Measurements from ENCODE around the gene MYH10. TPM values are rescaled to one million over a fixed set of nuclear protein-coding genes. Genes with fewer than 3 reads are reported as not detected.

MYH10 gene
- total RNA-seq, 1 experiment from 2014 or later: 1.6 TPM

GRCh38 chr17:8470447-8471047, 160.0 kb downstream of the MYH10 start:
- POLR2A ChIA-PET (ENCODE audit: unreplicated experiment): no interaction called here
- no peaks in the 10 kb centered on the region for H3K9me3 ChIP-seq (ENCODE audit: insufficient read depth, low read depth)
- H3K27me3 ChIP-seq (ENCODE audit: insufficient read depth, low read depth): no peaks in the 10 kb centered on the region
- no TSS peak for BruUV-seq (replicated peaks)
- no peaks in the 10 kb centered on the region for H3F3A ChIP-seq (ENCODE audit: insufficient read depth, low read depth)
- intact Hi-C loops (cut with micrococcal nuclease; ENCODE audit: unreplicated experiment): no loop called here
- H4K20me1 ChIP-seq (ENCODE audit: insufficient read depth): no peaks in the 10 kb centered on the region
- H3K36me3 ChIP-seq (ENCODE audit: low read depth): no peaks in the 10 kb centered on the region
- H3K27ac ChIP-seq: no peak overlapping the region
- no peak overlapping the region for H2AFZ ChIP-seq
- no peak overlapping the region for H3K4me2 ChIP-seq
- no peak for DNase-seq
- H3K4me1 ChIP-seq (replicated peaks; ENCODE audit: insufficient read depth): no peaks in the 10 kb centered on the region
- H3K9me2 ChIP-seq (ENCODE audit: insufficient read depth): no peaks in the 10 kb centered on the region
- CTCF ChIA-PET: no interaction called here
- no peaks in the 10 kb centered on the region for H3K79me2 ChIP-seq (ENCODE audit: low read depth)
- no peak overlapping the region for H3K4me3 ChIP-seq
- no peak for TF ChIP-seq CTCF (conservative IDR thresholded peaks at IDR 0.05)
- TF ChIP-seq EZH2 (IDR thresholded peaks at IDR 0.05; ENCODE audit: low read depth): no peak

- DNase-seq: no peak
- Histone ChIP-seq H3K4me3 (no peak overlapping the region), H2AFZ (no peak overlapping the region), H3F3A (ENCODE audit: insufficient read depth, low read depth) (no peaks in the 10 kb centered on the region), H3K4me2 (no peak overlapping the region), H3K36me3 (ENCODE audit: low read depth) (no peaks in the 10 kb centered on the region), H3K9me2 (ENCODE audit: insufficient read depth) (no peaks in the 10 kb centered on the region), H3K9me3 (ENCODE audit: insufficient read depth, low read depth) (no peaks in the 10 kb centered on the region), H3K4me1 (replicated peaks; ENCODE audit: insufficient read depth) (no peaks in the 10 kb centered on the region), H3K27ac (no peak overlapping the region), H3K79me2 (ENCODE audit: low read depth) (no peaks in the 10 kb centered on the region), H4K20me1 (ENCODE audit: insufficient read depth) (no peaks in the 10 kb centered on the region), H3K27me3 (ENCODE audit: insufficient read depth, low read depth) (no peaks in the 10 kb centered on the region)
- intact Hi-C loops (cut with micrococcal nuclease; ENCODE audit: unreplicated experiment): no loop called here
- CTCF ChIA-PET: no interaction called here
- no TSS peak for BruUV-seq (replicated peaks)
- TF ChIP-seq EZH2 (IDR thresholded peaks at IDR 0.05; ENCODE audit: low read depth): no peak
- no peak for TF ChIP-seq CTCF (conservative IDR thresholded peaks at IDR 0.05)
- POLR2A ChIA-PET (ENCODE audit: unreplicated experiment): no interaction called here
These were observed 160.6 kb downstream of the MYH10 start for GRCh38 chr17:8469964-8470363.

GRCh38 chr17:8468980-8469379, 161.5 kb downstream of the MYH10 start:
- no peaks in the 10 kb centered on the region for H3K4me1 ChIP-seq (replicated peaks; ENCODE audit: insufficient read depth)
- POLR2A ChIA-PET (ENCODE audit: unreplicated experiment): no interaction called here
- no peaks in the 10 kb centered on the region for H3F3A ChIP-seq (ENCODE audit: insufficient read depth, low read depth)
- H3K79me2 ChIP-seq (ENCODE audit: low read depth): no peaks in the 10 kb centered on the region
- no peak for DNase-seq
- no peaks in the 10 kb centered on the region for H3K36me3 ChIP-seq (ENCODE audit: low read depth)
- no TSS peak for BruUV-seq (replicated peaks)
- no peaks in the 10 kb centered on the region for H4K20me1 ChIP-seq (ENCODE audit: insufficient read depth)
- H3K4me2 ChIP-seq: no peak overlapping the region
- intact Hi-C loops (cut with micrococcal nuclease; ENCODE audit: unreplicated experiment): no loop called here
- TF ChIP-seq EZH2 (IDR thresholded peaks at IDR 0.05; ENCODE audit: low read depth) (no peak), CTCF (conservative IDR thresholded peaks at IDR 0.05) (no peak)
- H2AFZ ChIP-seq: no peak overlapping the region
- no peak overlapping the region for H3K27ac ChIP-seq
- no peaks in the 10 kb centered on the region for H3K27me3 ChIP-seq (ENCODE audit: insufficient read depth, low read depth)
- no peak overlapping the region for H3K4me3 ChIP-seq
- CTCF ChIA-PET: no interaction called here
- H3K9me2 ChIP-seq (ENCODE audit: insufficient read depth): no peaks in the 10 kb centered on the region
- H3K9me3 ChIP-seq (ENCODE audit: insufficient read depth, low read depth): no peaks in the 10 kb centered on the region

All from PC-9 (cell line).